GM18511 (cell line): Measurements from ENCODE around the gene FLT1.

Source experiments
- ATAC-seq: cut with Tn5 transposase; IDR thresholded peaks from one replicate; pipeline ENCODE4 v1.9.1; 2021; ENCODE audit warnings: mild to moderate bottlenecking, moderate library complexity; ENCODE audit not compliant: unreplicated experiment

FLT1 gene

DNA sequence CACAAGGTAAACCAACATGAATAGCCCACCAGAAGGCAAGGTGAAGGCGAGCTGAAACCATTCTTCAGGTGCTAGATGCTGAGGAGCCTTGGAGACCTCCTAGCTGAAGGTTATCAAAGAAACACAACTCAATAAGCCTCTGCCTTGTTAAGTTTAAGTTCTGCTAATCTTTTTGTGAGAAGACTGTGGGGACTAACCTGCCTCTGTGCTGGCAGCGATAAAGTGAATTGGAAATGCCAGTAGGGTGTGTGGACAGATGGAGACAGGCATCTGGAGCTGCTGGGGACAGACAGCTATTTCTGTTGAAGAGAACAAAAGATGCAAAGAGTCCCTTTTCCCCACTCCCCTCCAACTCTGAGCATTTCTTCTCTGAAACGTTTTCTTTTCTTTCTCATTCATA is 33.5 kb upstream of the FLT1 start:
- no peak for ATAC-seq

DNA sequence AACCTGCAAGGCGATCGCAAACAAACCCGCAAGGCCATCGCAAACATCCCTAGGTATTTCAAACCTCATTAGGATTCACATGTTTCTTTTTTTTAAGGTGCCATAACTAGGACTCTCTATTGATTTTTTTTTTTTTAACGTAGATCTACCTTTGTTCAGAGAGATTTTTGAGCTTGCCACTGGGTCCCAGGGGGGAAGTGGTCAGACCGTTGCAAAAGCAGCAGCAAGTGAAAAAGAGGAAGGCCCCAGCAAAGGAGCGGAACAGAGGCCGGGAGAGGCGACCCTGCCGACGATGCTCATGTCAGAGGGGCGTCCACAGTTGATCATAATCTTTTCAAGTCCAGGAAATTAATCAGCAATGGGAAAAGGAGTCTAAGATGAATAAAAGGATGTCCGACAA is 32.7 kb upstream of the FLT1 start:
- ATAC-seq: no peak

DNA sequence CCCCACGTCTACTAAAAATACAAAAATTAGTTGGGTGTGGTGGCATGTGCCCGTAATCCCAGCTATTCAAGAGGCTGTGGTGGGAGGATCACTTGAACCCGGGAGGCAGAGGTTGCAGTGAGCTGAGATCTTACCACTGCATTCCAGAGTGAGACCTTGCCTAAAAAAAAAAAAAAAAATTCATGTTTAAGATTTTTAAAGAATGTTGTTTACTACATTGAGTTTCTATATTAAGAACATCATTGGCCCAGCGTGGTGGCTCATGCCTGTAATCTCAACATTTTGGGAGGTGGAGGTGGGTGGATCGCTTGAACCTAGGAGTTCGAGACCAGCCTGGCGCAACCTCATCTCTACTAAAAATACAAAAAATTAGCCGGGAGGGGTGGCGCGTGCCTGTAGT is 31.9 kb upstream of the FLT1 start:
- no peak for ATAC-seq

DNA sequence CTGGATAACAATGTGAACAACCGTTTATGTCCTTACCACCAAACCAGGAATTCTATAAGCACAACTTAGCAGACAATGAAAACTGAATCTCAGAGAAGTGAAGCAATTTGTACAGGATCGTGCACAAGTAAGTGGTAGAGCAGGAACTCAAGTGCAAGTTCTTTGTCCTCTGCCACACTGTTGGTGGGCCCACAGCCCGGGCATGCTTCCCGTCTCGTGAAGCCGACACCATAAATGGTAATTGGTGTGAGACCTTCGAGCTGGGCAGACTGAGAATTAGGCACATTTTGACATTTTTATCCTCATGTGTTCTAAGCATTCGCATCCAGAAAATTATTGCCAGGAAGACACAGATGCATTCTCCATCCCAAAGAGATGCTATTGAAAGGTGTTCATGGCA is 27.9 kb upstream of the FLT1 start:
- no peak for ATAC-seq

DNA sequence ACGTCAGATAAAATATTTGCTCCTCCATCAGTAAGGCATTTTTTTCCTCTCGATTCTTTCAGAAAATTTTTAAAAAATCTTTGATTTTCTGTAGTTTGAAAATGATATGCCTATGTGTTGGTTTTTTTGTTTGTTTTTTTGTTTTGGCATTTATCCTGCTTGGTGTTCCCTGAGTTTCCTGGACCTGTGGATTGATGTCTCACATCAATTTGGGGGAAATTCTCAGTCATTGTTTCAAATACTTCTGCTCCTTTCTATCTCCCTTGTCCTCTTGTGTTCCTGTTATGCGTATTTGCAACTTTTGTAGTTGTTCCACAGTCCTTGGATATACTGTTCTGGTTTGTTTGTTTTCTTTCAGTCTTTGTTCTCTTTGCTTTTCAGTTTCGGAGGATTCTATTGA is 18.8 kb upstream of the FLT1 start:
- no peak for ATAC-seq

DNA sequence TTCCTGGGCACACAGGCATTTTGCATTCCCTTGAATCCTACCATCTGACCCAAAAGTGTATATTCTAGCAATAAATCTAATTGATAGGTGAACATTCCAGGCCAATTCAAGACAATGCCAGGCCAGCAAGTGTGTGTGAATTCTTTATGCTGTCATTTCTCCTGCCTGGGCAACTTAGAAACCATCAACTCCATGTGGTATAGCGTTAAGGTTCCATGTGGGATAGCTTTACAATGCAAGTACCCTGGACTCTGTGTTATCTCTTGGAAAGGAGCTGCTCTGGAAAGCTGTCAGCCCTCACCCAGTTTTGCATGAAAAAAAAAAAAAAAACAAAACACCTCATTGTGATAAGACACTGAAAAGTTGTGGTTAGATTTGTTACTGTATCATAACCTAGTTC is 15.6 kb upstream of the FLT1 start:
- ATAC-seq: no peak

DNA sequence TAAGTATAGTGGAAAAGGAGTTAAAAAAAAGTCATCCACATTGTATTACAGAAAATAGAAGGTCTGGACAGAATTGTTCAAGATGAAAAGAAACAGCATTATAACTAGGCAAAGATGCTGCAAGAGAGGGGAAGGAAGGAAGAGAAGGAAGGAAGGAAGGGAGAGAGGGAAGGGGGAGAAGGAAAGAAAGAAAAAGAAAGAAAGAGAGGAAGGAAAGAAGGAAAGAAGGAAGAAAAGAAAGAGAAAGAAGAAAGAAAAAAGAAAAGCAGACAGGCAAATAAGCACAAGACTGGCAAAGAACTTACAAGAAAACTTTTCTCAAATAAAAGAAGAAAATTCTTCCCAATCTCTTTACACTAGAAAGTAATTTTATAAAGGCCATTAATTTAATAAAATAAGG is 15.1 kb upstream of the FLT1 start:
- no peak for ATAC-seq

DNA sequence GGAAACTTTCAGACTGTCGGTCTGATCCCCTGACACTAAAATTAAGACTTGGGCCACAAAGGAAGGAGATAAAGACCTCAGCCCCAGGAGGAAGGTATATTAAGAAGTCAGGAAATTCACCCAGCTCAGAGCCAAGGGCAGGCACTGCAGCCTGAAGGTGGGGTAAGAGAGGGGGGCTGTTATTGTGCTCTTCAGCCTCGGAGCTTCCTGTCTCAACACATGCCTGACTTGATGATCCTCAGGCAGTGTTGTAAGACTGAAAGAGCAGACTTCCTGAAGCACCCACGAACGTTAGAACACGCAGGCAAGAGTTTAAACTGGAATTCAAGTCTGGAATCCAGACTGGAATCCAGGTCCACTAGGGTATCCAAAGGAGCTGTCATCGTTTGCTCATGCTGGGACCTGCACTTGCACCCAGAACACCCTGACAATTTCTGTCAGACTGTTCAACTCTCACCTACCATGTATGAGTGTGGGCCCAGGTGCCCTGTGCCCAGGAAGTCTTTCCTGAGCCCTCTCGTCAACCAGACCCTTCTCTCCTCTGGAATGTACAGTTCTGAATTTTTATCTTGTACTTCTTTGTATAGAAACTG is 10.7 kb upstream of the FLT1 start:
- no peak for ATAC-seq

DNA sequence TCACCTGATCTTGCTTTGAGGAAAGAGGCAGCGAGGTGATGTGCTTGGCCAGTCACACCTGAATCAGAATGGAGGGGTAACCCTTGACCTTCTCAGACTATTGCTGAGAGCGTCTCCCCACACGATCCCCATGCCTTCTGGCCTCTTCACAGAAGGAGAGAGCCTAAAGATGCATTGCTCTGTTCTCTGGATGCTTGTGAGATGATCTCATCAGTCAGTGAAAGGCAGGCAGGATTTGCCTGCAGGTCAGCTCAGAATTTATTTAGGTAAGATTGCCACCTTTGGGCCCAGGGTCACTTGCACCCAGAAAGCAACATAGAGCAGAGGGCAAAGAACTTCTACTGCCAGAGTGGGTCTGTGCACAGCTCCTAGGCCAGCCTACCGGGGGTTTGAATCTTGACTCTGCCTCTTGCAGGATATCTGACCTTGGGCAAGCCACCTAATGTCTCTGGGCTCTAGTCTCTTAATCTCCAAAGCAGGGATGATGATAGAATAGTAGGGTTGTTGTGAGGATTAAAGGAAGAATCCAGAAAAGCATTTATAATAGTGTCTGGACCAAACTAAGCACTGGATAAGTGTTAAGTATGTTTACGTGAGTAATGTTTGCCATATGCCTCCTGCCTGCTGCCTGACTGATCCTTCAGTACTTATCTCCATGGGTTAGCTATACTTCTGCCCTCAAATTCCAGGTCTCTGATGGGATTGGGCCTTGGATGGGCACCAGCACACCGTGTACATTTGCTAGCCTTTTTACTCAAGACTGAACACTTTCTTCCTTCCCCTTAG is 8.4 kb upstream of the FLT1 start:
- ATAC-seq: no peak

DNA sequence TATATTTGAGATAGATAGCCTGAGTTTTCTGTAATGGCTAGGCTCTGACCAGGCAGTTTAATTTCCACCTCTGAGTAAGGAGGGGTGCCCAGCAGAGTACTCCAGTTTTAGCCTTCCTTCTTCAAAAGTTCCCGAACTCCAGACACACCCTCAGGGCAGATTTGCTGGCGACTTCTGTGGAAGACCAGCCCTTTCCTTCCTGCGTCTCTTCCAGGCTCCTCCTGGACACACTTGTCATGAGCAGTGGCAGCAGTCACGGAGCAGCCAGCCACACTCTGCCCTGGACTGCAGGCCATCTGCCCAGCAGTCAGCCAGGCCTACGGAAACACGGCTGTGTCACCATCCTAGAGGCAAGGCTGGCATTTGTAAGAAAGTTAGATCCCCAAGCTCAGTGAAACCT is 6.6 kb upstream of the FLT1 start:
- ATAC-seq: no peak

DNA sequence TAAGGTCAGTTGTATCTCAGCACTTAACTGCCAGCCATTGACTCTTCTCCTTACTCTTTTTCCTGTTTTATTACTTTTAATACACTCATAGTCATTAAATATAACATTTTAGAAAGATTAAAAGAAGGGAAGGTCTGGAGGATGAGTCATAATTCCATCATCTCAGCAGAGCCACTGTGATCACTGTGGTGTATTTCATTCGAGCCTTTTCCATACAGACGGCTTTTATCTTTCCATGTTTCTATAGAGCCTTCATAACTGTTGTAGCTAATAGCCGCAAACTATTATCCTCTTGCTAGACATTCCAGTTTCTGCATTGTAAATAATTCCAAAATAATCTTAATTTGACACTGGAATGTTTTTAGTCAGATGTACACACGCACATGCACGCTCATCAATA is 4.7 kb upstream of the FLT1 start:
- no peak for ATAC-seq

DNA sequence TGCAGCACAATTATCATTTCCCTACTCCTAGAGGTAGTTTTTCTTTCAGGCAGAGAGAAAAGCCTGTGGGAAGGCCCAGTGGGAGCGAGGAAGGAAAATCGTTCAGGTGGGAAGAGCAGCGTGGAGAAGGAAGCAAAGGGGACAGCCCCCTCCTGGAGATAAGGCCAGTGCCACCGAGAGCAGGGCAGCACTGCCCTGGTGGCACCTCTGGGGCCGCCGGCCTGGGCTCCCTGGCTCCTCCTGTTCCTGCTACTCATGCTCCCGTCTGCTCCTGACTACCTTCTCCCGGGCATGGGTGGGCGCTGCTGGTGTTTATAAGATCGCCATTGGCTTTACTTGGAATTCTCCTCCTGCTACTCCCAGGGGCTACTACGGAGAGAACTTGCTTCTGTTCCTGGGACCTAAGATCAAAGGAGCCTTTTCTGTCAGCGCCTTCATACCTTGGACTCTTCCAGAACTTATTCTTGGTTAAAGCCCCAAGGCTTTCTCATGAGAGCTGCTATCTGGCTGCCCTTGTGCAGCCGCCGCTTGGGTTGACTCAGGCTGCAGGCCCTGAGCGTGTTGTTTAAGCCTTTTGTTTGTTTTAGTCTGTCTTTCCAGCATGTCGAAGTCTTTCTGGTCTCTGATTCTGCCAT is 3.7 kb upstream of the FLT1 start:
- no peak for ATAC-seq

DNA sequence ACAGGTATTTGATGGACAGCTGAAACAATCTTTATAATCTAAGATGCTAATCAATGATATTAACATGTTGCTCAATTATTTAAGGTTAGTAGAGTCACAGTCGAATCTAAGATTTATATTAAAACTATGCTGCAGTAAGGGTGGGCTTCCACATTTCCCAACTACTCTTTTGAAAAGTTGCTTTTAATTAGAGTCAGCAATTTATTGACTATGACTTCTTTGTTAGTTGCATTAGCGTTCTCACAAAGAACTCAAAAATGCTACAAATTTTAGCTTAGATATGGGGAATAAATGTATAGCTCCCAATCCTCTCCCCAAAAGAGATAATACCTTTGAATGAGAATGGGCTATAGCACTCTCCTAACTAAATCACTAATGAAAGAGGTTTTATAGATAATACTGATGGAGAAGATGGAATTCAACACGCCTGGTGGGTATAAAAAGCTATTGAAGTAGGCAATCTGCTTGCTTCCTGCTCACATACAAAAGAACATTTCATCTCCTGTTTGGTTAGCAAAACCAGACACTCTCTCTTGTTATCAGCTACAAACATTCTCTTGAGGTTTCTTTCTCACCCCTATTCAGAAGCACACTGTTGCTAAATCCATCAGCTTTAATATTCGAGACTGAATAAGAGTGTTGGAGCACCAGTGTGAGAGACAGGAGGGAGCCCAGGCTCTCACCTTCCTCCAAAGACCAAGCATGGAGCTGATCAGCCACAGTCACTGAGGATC is 2.4 kb upstream of the FLT1 start:
- no peak for ATAC-seq

DNA sequence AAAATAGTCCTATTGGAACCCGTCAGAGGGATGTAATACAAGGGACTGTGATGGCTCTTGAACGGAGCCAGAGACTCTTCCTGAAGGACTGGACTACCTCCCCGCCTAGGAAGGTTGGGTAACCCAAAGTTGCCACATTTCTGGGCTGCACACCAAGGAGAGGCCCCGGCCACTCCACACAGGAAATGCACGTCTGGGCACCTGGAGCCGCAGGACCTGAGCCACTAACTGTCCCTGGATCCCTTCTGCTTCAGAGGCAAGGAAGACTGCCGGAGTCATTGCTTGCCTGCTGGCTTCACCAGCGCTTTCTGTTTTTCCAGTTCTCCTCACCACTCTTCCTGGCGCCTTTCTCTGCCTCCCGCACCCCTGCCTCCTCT is 1.2 kb upstream of the FLT1 start:
- ATAC-seq: no peak

DNA sequence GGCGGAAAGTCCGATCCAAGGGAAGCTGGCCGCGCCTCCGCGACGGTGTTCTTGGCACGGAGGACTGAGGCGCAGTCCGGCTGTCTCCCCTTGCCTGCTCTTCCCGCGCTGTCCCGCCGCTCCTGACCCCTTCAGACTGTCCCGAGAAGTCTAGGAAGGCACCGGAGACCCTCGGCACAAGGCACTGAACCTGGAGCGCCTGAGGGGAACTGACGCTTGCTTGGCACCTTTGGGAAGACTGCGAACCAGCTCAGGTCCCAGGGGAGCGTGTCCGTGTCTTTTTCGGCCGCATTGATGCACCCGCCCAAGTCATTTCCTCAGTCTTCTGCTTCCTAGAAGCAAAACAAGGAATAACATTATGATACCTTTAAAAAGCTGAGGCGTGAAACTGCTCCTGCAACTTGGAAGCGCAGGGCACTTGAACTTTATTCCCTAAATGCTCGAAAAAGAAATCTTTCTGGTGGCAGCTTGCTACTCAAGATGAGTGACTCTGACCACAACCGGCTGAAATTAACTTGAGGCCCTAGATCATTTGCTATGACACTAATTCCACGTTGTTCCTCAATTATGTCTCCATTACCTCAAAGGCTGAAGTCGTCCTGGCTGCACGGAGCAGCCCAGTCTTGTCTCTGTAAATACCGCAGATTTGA is 735 bp upstream of the FLT1 start:
- ATAC-seq: no peak

DNA sequence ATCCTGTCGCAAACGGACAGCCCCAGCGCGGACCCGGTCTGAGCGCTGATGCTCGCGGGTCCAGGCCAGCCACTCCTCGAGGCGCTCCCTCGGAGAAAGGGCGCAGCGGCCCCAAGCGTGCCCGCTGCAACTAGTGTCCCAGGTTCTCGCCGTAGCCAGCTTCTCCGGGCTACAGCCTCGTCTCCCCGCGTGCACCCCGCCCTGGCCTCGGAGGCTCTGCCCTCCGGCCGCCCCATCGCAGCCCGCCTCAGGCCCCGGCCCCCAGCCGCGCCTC is 487 bp downstream of the FLT1 start:
- ATAC-seq: peak; percentile 36

DNA sequence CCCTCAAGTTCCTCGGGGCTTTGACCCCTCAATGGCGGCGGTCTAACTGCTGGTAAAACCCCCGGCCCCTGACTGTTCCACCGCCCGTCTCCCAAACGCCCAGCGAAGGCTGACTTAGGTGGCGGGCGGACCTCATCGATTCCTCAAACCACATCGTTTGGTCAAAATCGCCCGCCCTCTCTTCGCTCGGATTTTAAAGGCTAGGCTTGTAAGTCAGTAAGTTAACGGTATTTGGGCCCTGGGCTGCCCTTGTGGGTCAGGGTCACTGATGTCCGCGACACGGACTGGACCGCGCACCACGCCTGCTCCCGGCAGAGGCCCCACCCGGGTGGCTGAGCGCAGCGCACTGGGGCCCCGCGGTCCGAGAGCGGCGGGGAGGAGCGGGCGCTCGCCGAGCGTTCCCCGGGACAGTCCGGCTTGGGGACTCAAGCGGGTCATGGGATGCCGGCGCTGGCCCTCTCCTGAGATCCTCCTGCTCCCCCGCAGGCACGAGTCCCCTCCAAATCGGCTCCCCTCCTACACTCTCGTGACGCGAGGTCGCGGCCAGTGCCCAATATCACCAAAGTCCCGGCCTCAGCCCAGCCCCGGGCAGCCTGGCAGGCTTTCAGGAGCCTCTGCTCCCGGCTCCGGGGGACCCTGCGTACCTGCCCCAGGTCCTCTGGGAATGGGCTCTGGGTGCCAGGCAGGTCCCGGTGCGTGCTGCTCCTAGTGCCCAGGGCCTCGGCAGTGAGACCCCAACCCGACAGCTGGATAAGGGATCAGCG is 1.0 kb downstream of the FLT1 start:
- ATAC-seq: peak; percentile 50

DNA sequence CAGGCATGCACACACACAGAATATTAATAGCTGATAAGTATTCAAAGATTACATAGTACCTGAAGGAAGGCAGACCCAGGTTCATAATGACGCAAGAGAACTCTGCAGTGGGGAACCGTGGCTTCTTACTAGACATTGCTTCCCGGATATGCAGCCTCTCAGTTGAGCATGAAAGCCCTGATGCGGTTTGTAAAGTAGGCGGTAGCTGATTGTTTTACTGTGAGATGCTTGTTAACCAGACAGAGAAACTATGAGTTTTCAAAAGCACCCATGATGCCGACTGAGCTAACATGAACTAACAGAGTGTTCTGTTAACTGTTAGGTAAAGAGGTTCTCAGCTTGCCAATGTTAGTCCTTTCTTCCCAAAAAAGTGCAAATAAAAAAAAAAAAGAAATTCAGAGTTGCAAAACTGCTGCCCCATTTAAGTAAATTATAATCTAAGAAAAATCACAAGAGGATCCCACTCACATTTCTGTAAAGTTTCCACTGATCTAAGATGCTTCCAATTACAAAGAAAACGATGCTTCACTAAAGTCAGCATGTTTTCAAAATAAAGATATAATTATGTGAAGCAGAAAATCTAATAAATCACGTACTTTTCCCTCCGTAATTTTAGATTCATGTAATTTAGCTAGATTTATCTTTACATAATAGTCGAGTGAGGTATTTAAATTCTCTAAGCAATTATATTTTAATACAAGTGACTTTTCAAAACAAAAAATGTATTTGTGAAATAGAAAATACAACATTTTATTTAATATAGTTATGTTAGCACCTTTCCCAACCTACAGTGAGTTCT is 2.2 kb downstream of the FLT1 start:
- ATAC-seq: no peak

DNA sequence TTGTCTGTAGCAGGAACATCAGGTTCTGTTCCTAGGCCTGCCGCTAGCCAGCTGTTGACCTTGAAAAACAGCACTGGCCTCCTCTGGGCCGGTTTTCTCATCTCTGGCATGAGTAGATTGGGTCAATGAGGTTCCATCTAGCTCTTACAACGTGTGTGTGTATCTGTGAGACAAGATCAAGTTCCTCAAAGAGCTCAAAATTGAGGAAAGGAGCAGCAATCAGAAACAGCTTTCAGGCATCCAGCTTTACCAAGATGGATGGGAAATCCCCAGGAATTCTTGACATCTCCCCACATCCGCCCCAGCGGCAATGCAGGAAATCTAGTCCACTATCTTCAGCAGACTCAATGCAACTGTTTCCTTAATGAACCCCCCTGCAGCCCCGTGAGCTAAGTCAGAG is 4.9 kb downstream of the FLT1 start:
- ATAC-seq: no peak

DNA sequence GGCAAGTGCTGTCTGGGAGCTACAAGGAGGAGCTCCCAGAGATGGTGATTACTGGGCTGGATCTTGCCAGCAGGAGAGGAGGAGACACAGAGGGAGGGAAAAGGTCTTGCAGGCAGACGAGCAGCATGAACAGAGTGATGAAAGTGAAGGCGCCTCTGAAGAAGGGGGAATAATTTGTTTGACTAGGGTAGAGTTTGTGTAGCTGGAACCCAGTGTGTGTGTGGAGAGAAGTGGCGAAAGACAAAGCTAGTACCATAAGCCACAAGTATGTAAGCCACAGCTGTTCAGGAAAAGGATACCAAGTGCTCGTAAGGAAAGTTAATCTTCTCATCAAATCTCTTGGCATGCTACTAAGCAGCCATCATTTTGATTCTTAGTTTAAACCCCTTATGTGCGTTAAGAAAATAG is 5.4 kb downstream of the FLT1 start:
- no peak for ATAC-seq
